Karpas-422 (cell line): Measurements from ENCODE around the gene WDR53. TPM values are rescaled to one million over a fixed set of nuclear protein-coding genes. Genes with fewer than 3 reads are reported as not detected.
"Not testable (repeated sequence)": the region's sequence is repeated elsewhere in the genome, so short reads cannot be mapped to it uniquely, and the experiment has no call there.

Source experiments
- DNase-seq: peaks from one replicate; pipeline ENCODE4 v3.0.0-alpha.2; 2015
- H2AFZ ChIP-seq: fragments of 200-600 bp; sonication (generic); 2 replicates; pipeline ENCODE4 v1.6.1; 2014; ENCODE audit warnings: antibody characterized with exemption, low read length, mixed read lengths
- H3K27ac ChIP-seq: fragments of 200-600 bp; sonication (generic); 2 replicates; pipeline ENCODE4 v1.5.1; 2014; ENCODE audit warnings: mild to moderate bottlenecking, low read length, moderate library complexity
- H3K27me3 ChIP-seq: fragments of 200-600 bp; sonication (generic); 2 replicates; pipeline ENCODE4 v1.6.1; 2014; ENCODE audit warnings: low read length, mixed read lengths
- H3K36me3 ChIP-seq: fragments of 200-600 bp; sonication (generic); 2 replicates; pipeline ENCODE4 v1.6.1; 2014; ENCODE audit warnings: low read length, mixed read lengths; ENCODE audit not compliant: insufficient read depth
- H3K4me1 ChIP-seq: fragments of 200-600 bp; sonication (generic); 2 replicates; pipeline ENCODE4 v1.6.1; 2014; ENCODE audit warnings: mild to moderate bottlenecking, low read length, mixed read lengths
- H3K4me2 ChIP-seq: fragments of 200-600 bp; sonication (generic); 2 replicates; pipeline ENCODE4 v1.6.1; 2014; ENCODE audit warnings: low read length, low read depth, mild to moderate bottlenecking; ENCODE audit not compliant: poor library complexity, severe bottlenecking
- H3K4me3 ChIP-seq: fragments of 200-600 bp; sonication (generic); 2 replicates; pipeline ENCODE4 v1.5.1; 2014; ENCODE audit warnings: mild to moderate bottlenecking, antibody characterized with exemption, low read length, mixed read lengths
- H3K79me2 ChIP-seq: fragments of 200-600 bp; sonication (generic); 2 replicates; pipeline ENCODE4 v1.6.1; 2014; ENCODE audit warnings: mild to moderate bottlenecking, low read length, mixed read lengths
- H3K9ac ChIP-seq: fragments of 200-600 bp; sonication (generic); 2 replicates; pipeline ENCODE4 v1.6.0; 2014; ENCODE audit warnings: low read length
- H3K9me2 ChIP-seq: fragments of 200-600 bp; sonication (generic), shearing (Covaris generic); replicated peaks from 2 replicates; pipeline ENCODE4 v1.6.0; 2014; ENCODE audit warnings: mild to moderate bottlenecking, low read length, moderate library complexity; ENCODE audit not compliant: insufficient read depth
- H3K9me3 ChIP-seq: fragments of 300-700, 200-600 bp; sonication (generic); 2 replicates; pipeline ENCODE4 v1.6.1; 2014; ENCODE audit warnings: low read length, mixed read lengths
- H4K20me1 ChIP-seq: fragments of 200-600 bp; sonication (generic); 2 replicates; pipeline ENCODE4 v1.6.1; 2014; ENCODE audit warnings: mild to moderate bottlenecking, antibody characterized with exemption, low read length, low read depth; ENCODE audit not compliant: insufficient read depth
- total RNA-seq: library from RNA; depleted of rRNA; stranded (reverse); fragments of >200 nt; shearing (Covaris generic); gene quantifications from 2 replicates; pipeline ENCODE4 v1.2.3, GENCODE V29; 2014; ENCODE audit warnings: low replicate concordance

The WDR53 gene
- total RNA-seq, 1 experiment from 2014 or later: 7.0 TPM

DNA sequence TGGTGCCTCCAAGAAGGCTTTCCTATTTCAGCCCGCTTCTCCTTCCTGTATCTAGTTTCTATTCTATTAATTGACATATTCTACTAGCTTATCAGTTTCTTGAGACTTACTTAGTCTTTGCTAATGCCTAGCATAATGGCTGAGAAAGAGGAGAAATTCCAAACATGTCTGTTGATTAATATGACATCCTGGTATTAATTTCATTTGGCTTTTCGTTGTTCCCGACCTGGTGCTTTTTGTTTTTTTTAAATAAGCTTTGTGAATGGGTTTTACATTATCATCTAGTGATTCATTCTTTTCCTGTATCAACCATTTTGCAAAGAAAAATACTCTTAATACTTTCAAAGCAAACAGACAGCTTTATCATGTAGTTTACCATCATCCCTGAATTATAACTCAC, 13.1 kb downstream of the WDR53 start:
- H4K20me1 ChIP-seq: no peaks in the 10 kb centered on the region
- H3K9me2 ChIP-seq: no peaks in the 10 kb centered on the region
- H3K27ac ChIP-seq: no peak overlapping the region
- H3K9ac ChIP-seq: no peak overlapping the region
- H3K4me2 ChIP-seq: no peak overlapping the region
- DNase-seq: no peak
- H2AFZ ChIP-seq: no peak overlapping the region
- no peaks in the 10 kb centered on the region; the same call in 1 of the 2 replicates for H3K36me3 ChIP-seq
- no peaks in the 10 kb centered on the region for H3K9me3 ChIP-seq
- no peaks in the 10 kb centered on the region for H3K79me2 ChIP-seq
- peaks cover 15% of the 10 kb centered on the region for H3K4me1 ChIP-seq
- H3K4me3 ChIP-seq: no peak overlapping the region
- no peaks in the 10 kb centered on the region for H3K27me3 ChIP-seq

- peak; percentile 60 for DNase-seq
- Histone ChIP-seq H3K9me2 (no peaks in the 10 kb centered on the region), H4K20me1 (no peaks in the 10 kb centered on the region), H2AFZ (peak overlapping the region; percentile 35; the same call in 1 of the 2 replicates), H3K4me1 (peaks cover 15% of the 10 kb centered on the region), H3K27me3 (no peaks in the 10 kb centered on the region), H3K27ac (no peak overlapping the region), H3K9me3 (no peaks in the 10 kb centered on the region; the same call in 1 of the 2 replicates), H3K4me2 (no peak overlapping the region), H3K4me3 (no peak overlapping the region), H3K36me3 (no peaks in the 10 kb centered on the region), H3K79me2 (no peaks in the 10 kb centered on the region), H3K9ac (no peak overlapping the region)
These were observed 14.1 kb downstream of the WDR53 start for GRCh38 chr3:196554205-196554604.

DNA sequence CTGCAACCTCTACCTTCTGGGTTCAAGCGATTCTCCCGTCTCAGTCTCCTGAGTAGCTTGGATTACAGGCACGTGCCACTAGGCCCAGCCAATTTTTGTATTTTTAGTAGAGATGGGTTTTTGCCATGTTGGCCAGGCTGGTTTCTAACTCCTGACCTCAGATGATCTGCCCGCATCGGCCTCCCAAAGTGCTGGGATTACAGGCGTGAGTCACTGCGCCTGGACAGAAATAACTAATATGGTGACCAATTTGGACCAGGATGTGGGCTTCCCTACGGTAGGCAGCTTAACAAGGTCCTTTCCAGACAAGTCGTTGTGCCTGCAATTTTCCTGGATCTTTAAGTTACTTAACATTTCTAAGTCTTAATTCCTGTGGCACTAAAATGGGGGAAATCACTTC, 14.8 kb downstream of the WDR53 start:
- no peaks in the 10 kb centered on the region; the same call in 1 of the 2 replicates for H3K9me3 ChIP-seq
- no peak for DNase-seq
- H3K4me1 ChIP-seq: peaks cover 15% of the 10 kb centered on the region
- no peaks in the 10 kb centered on the region for H3K79me2 ChIP-seq
- H4K20me1 ChIP-seq: no peaks in the 10 kb centered on the region
- H3K4me2 ChIP-seq: no peak overlapping the region
- no peaks in the 10 kb centered on the region for H3K9me2 ChIP-seq
- H3K36me3 ChIP-seq: no peaks in the 10 kb centered on the region
- no peak overlapping the region for H3K27ac ChIP-seq
- no peak overlapping the region for H2AFZ ChIP-seq
- H3K9ac ChIP-seq: no peak overlapping the region
- no peaks in the 10 kb centered on the region for H3K27me3 ChIP-seq
- H3K4me3 ChIP-seq: no peak overlapping the region

DNA sequence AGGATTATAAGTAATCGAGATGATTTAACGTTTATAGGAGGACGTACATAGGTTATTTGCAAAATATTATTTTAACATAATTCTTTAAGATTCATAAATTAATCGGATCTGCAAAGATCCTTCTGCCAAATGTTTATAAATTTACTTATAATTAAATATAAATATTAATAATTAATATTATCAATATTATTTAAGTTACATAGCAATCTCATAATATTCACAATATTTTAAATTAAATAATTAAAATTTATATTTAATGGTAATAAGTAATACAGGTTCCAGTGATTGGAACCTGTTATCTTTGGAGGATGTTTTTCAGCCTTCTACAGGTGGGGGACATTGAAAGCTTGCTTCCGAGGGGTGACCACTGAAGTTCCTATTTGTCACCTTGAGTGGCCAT, 16.1 kb downstream of the WDR53 start:
- Histone ChIP-seq H3K4me3 (no peak overlapping the region), H3K27me3 (no peaks in the 10 kb centered on the region), H3K4me1 (peaks cover 15% of the 10 kb centered on the region), H4K20me1 (no peaks in the 10 kb centered on the region), H3K36me3 (no peaks in the 10 kb centered on the region), H2AFZ (no peak overlapping the region), H3K9me2 (no peaks in the 10 kb centered on the region), H3K9me3 (no peaks in the 10 kb centered on the region; the same call in 1 of the 2 replicates), H3K9ac (no peak overlapping the region), H3K27ac (no peak overlapping the region), H3K4me2 (no peak overlapping the region), H3K79me2 (no peaks in the 10 kb centered on the region)
- DNase-seq: no peak

GRCh38 chr3:196550172-196550571, 18.2 kb downstream of the WDR53 start:
- H2AFZ ChIP-seq, H3K9me3 ChIP-seq, H3K9me2 ChIP-seq, H3K36me3 ChIP-seq, H3K4me2 ChIP-seq, H3K27ac ChIP-seq, H3K27me3 ChIP-seq, H4K20me1 ChIP-seq, DNase-seq, H3K9ac ChIP-seq, H3K4me3 ChIP-seq, H3K79me2 ChIP-seq: not testable (repeated sequence)
- peaks cover 11% of the 10 kb centered on the region for H3K4me1 ChIP-seq

GRCh38 chr3:196549312-196549711, 19.0 kb downstream of the WDR53 start:
- not testable (repeated sequence) for H3K9me2 ChIP-seq, DNase-seq, H3K79me2 ChIP-seq, H4K20me1 ChIP-seq, H3K36me3 ChIP-seq, H2AFZ ChIP-seq, H3K4me3 ChIP-seq, H3K27me3 ChIP-seq, H3K9ac ChIP-seq, H3K4me1 ChIP-seq, H3K4me2 ChIP-seq, H3K27ac ChIP-seq, H3K9me3 ChIP-seq

DNA sequence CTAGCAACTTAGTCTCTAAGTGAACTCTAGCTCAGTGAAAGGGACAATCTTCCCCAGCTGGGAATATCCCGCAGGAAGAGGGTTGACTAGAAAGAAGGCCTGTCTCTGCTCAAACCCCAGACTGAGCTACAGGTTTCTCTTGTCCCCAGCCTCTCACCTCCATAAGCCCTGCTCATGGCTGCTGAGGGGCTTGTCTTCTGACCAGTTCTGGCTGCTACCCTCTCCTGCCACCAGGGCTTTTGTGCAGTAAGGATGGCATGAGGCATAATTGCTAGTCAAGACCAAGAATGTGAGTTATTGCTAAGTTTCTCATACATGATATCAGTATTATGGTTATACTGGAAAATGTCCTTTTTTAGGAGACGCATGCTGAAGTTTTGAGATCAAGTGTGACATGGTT, 21.3 kb downstream of the WDR53 start:
- no peaks in the 10 kb centered on the region for H4K20me1 ChIP-seq
- H3K4me1 ChIP-seq: no peaks in the 10 kb centered on the region
- no peaks in the 10 kb centered on the region for H3K9me2 ChIP-seq
- no peaks in the 10 kb centered on the region for H3K79me2 ChIP-seq
- no peak overlapping the region for H3K9ac ChIP-seq
- H3K9me3 ChIP-seq: no peaks in the 10 kb centered on the region; the same call in 1 of the 2 replicates
- peak; percentile 57 for DNase-seq
- H3K4me2 ChIP-seq: no peak overlapping the region
- no peaks in the 10 kb centered on the region for H3K36me3 ChIP-seq
- no peak overlapping the region for H3K4me3 ChIP-seq
- no peak overlapping the region for H2AFZ ChIP-seq
- no peaks in the 10 kb centered on the region for H3K27me3 ChIP-seq
- no peak overlapping the region for H3K27ac ChIP-seq

GRCh38 chr3:196546537-196546936, 21.8 kb downstream of the WDR53 start:
- Histone ChIP-seq H3K27me3 (no peaks in the 10 kb centered on the region), H3K4me1 (no peaks in the 10 kb centered on the region), H3K9ac (no peak overlapping the region), H4K20me1 (no peaks in the 10 kb centered on the region), H3K4me3 (no peak overlapping the region), H3K9me2 (no peaks in the 10 kb centered on the region), H3K9me3 (no peaks in the 10 kb centered on the region; the same call in 1 of the 2 replicates), H3K4me2 (no peak overlapping the region), H3K27ac (no peak overlapping the region), H2AFZ (no peak overlapping the region), H3K79me2 (no peaks in the 10 kb centered on the region), H3K36me3 (no peaks in the 10 kb centered on the region)
- DNase-seq: no peak

GRCh38 chr3:196544491-196544992, 23.8 kb downstream of the WDR53 start:
- no peak overlapping the region for H3K4me3 ChIP-seq
- no peaks in the 10 kb centered on the region; the same call in 1 of the 2 replicates for H3K9me3 ChIP-seq
- H4K20me1 ChIP-seq: no peaks in the 10 kb centered on the region
- DNase-seq: no peak
- H2AFZ ChIP-seq: no peak overlapping the region
- H3K9me2 ChIP-seq: no peaks in the 10 kb centered on the region
- no peaks in the 10 kb centered on the region for H3K79me2 ChIP-seq
- no peak overlapping the region for H3K27ac ChIP-seq
- H3K9ac ChIP-seq: no peak overlapping the region
- no peaks in the 10 kb centered on the region for H3K4me1 ChIP-seq
- no peaks in the 10 kb centered on the region for H3K36me3 ChIP-seq
- H3K27me3 ChIP-seq: no peaks in the 10 kb centered on the region
- no peak overlapping the region for H3K4me2 ChIP-seq
